Parathyroid adenoma (tissue), 2 donors: ENCODE data around the gene UBE2QL1.

Experiments used
- H2AFZ ChIP-seq: fragments of 300-600 bp; sonication (generic); one replicate; pipeline ENCODE4 v1.7.0; 2017; ENCODE audit warnings: antibody characterized with exemption, mild to moderate bottlenecking
- H3K27ac ChIP-seq: fragments of 300-600 bp; sonication (generic); one replicate; pipeline ENCODE4 v1.7.0; 2017
- H3K27me3 ChIP-seq: fragments of 300-600 bp; sonication (generic); one replicate; pipeline ENCODE4 v1.7.0; 2017; ENCODE audit warnings: low read length; ENCODE audit not compliant: control insufficient read depth, insufficient read depth
- H3K36me3 ChIP-seq: fragments of 300-600 bp; sonication (generic); one replicate; pipeline ENCODE4 v1.7.0; 2017; ENCODE audit warnings: low read length; ENCODE audit not compliant: control insufficient read depth, insufficient read depth
- H3K4me1 ChIP-seq: fragments of 300-600 bp; sonication (generic); one replicate; pipeline ENCODE4 v1.7.0; 2017; ENCODE audit warnings: control low read depth
- H3K4me2 ChIP-seq: fragments of 300-600 bp; sonication (generic); one replicate; pipeline ENCODE4 v1.7.0; 2017; ENCODE audit warnings: low read length
- H3K4me3 ChIP-seq: fragments of 300-600 bp; sonication (generic); one replicate; pipeline ENCODE4 v1.7.0; 2017; ENCODE audit warnings: low read depth, low read length
- H3K79me2 ChIP-seq: fragments of 300-600 bp; sonication (generic); one replicate; pipeline ENCODE4 v1.7.0; 2017; ENCODE audit warnings: control low read depth
- H3K9ac ChIP-seq: fragments of 300-600 bp; sonication (generic); one replicate; pipeline ENCODE4 v1.7.0; 2017; ENCODE audit warnings: mild to moderate bottlenecking
- H3K9me3 ChIP-seq: fragments of 300-600 bp; sonication (generic); one replicate; pipeline ENCODE4 v1.7.0; 2017; ENCODE audit warnings: low read length; ENCODE audit not compliant: control insufficient read depth
- TF ChIP-seq, protein P1 (sequence below): fragments of 300-600 bp; sonication (generic); IDR thresholded peaks from one replicate; pipeline ENCODE4 v1.7.0; 2017; ENCODE audit warnings: antibody characterized with exemption, mild to moderate bottlenecking
- donor health status: primary hyperparathyroidism.

Gene UBE2QL1

DNA sequence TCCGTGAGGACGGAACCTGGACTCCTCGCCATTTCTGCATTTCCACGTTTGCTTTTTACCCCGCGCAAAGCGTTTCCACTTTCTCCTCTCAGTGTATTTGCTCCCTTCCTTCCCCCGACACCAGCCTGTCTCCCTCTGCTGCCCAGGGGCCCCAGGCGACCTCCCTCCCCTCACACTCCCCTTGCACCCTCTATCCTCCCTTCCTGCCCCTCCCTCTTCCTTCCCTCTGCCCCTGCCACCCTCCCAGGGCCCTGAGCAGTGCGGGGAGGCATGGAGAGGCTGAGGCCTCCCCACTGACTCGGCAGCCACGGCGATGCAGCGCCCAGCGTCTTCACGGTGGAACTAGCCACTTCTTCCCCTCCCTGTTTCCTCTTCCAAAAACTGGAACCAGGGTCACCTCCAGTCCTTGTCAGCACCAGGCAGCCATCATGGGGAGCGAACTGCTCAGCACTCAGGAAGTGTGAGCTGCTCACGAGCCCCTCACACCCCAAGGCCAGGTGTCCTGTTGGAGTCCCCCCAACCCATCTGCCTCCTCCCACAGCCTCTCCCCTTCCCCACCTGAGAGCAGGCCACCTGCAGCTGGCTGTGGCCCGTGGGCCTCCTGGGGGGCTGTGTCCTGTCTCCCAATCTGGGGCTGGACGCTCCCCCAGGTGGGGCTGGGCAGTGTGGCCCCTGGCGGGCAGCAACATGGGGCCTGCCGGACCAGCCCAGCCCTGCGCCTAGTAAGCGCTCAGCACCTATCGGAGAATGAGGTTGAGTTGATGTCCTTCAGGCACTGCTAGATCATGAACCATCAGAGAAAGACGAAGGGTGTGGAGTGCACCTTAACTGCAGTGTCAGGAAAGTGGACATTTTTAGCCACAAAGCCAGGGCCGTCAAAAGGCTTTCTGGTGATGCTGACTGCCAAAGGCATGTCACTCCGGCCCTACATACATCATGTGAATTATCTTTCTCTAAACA lies 17.5 kb downstream of the UBE2QL1 start:
- no peaks in the 10 kb centered on the region for H3K9me3 ChIP-seq
- H3K4me1 ChIP-seq = no peaks in the 10 kb centered on the region
- TF ChIP-seq, protein P1, sequence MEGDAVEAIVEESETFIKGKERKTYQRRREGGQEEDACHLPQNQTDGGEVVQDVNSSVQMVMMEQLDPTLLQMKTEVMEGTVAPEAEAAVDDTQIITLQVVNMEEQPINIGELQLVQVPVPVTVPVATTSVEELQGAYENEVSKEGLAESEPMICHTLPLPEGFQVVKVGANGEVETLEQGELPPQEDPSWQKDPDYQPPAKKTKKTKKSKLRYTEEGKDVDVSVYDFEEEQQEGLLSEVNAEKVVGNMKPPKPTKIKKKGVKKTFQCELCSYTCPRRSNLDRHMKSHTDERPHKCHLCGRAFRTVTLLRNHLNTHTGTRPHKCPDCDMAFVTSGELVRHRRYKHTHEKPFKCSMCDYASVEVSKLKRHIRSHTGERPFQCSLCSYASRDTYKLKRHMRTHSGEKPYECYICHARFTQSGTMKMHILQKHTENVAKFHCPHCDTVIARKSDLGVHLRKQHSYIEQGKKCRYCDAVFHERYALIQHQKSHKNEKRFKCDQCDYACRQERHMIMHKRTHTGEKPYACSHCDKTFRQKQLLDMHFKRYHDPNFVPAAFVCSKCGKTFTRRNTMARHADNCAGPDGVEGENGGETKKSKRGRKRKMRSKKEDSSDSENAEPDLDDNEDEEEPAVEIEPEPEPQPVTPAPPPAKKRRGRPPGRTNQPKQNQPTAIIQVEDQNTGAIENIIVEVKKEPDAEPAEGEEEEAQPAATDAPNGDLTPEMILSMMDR = no peak
- H3K79me2 ChIP-seq = no peaks in the 10 kb centered on the region
- no peak overlapping the region for H2AFZ ChIP-seq
- H3K36me3 ChIP-seq = no peaks in the 10 kb centered on the region
- H3K9ac ChIP-seq = no peak overlapping the region
- no peak overlapping the region for H3K4me2 ChIP-seq
- H3K4me3 ChIP-seq = no peak overlapping the region
- H3K27me3 ChIP-seq = peaks cover 2% of the 10 kb centered on the region
- H3K27ac ChIP-seq = no peak overlapping the region

DNA sequence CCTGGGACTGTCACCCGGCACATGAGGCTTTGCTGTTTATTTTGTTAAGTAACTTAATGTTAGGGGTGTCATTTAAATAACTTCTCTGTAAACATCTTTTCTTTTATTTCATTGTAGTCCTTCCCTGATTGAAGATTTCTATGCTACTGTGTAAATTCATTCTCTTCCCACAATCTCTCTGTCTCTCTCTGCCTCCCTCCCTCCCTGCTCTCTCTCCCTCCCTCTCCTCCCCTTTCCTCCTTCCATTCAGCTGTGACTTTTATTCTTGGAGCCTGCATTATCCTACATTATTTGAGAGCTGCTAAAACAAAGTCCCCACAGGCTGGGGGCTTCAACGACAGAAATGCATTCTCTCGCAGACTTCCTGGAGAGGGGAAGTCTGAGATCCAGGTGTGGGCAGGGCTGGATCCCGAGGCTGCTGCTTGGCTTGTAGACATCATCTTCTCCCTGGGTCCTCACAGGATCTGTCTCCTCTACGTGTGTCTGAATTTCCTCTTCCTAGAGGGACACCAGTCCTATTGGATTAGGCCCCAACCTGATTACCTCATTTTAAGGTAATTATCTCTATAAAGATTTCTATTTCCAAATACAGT lies 18.4 kb downstream of the UBE2QL1 start:
- TF ChIP-seq, protein P1 = no peak
- Histone ChIP-seq H3K4me1 (no peaks in the 10 kb centered on the region), H3K36me3 (no peaks in the 10 kb centered on the region), H3K27me3 (peaks cover 2% of the 10 kb centered on the region), H3K9me3 (no peaks in the 10 kb centered on the region), H3K79me2 (no peaks in the 10 kb centered on the region), H3K4me3 (no peak overlapping the region), H2AFZ (no peak overlapping the region), H3K27ac (no peak overlapping the region), H3K4me2 (no peak overlapping the region), H3K9ac (no peak overlapping the region)

DNA sequence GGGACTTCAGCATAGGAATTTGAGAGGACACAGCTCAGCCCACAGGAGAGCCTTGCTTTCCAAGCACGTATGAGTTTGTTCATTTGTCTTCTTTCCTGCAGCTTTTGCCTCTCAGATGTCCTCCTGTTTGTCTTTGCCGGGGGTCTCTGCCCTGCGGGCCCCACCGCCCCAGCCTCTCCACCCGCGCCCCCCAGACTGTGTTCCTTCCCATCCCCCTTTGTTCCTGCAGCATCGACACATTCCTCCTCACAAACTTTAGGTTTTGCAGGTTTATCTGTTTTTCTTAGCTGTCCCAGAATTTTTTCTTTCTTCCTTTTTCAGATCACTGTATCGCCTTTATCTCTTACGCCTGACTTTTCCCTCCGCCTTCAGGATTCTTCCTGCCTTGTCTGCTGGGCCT lies 18.9 kb downstream of the UBE2QL1 start:
- no peak overlapping the region for H3K27ac ChIP-seq

DNA sequence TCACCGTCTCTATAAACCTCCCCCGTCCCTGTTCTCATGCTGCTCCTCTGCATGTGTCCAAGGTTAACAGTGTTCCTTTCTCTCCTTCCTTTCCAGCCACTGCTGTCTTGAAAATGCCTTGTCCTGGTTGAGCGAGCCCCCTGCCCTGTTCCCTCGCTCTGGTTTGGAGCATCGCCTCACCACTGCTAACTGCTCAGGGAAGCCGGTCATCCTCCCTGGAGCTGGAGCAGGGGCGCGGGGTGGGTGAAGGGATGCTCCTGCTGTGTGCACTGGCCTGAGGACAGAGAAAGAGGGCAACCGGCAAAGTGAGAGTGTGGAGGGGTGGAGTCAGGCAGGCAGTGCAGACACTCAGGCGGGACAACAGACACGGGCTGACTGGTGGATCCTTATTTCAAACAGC lies 19.4 kb downstream of the UBE2QL1 start:
- TF ChIP-seq, protein P1 = no peak

More for the DNA sequence above, 18.9 kb downstream of the UBE2QL1 start:
- peaks cover 2% of the 10 kb centered on the region for H3K27me3 ChIP-seq
- H3K4me2 ChIP-seq = no peak overlapping the region
- H3K79me2 ChIP-seq = no peaks in the 10 kb centered on the region
- no peak overlapping the region for H3K9ac ChIP-seq
- H3K9me3 ChIP-seq = no peaks in the 10 kb centered on the region
- H3K4me3 ChIP-seq = no peak overlapping the region
- H3K36me3 ChIP-seq = no peaks in the 10 kb centered on the region
- TF ChIP-seq, protein P1 = no peak
- no peaks in the 10 kb centered on the region for H3K4me1 ChIP-seq
- no peak overlapping the region for H2AFZ ChIP-seq

More for the DNA sequence above, 19.4 kb downstream of the UBE2QL1 start:
- Histone ChIP-seq H2AFZ (no peak overlapping the region), H3K4me2 (no peak overlapping the region), H3K27ac (no peak overlapping the region), H3K9me3 (no peaks in the 10 kb centered on the region), H3K4me3 (no peak overlapping the region), H3K36me3 (no peaks in the 10 kb centered on the region), H3K9ac (no peak overlapping the region), H3K79me2 (no peaks in the 10 kb centered on the region), H3K4me1 (no peaks in the 10 kb centered on the region), H3K27me3 (peaks cover 2% of the 10 kb centered on the region)
